ENCODE measurements around the gene RFX2.
A peak's percentile ranks its signal among the peaks of the same experiment; 100 is the strongest.
"Not testable (repeated sequence)": the region's sequence is repeated elsewhere in the genome, so short reads cannot be mapped to it uniquely, and the experiment has no call there.

The RFX2 gene

GRCh38 chr19:6073858-6074708, 36.2 kb downstream of the RFX2 start:
- no peak for DNase-seq

GRCh38 chr19:6073233-6073632, 37.1 kb downstream of the RFX2 start:
- not testable (repeated sequence) for DNase-seq

GRCh38 chr19:6071875-6072274, 38.4 kb downstream of the RFX2 start:
- DNase-seq = no peak

- DNase-seq = no peak
These were observed 39.4 kb downstream of the RFX2 start for GRCh38 chr19:6070720-6071485.

GRCh38 chr19:6070207-6070681, 40.1 kb downstream of the RFX2 start:
- no peak for DNase-seq

- no peak for DNase-seq
These were observed 41.0 kb downstream of the RFX2 start for GRCh38 chr19:6069268-6069791.

- no peak for DNase-seq
These were observed 41.6 kb downstream of the RFX2 start for GRCh38 chr19:6068711-6069110.

GRCh38 chr19:6067975-6068374, 42.3 kb downstream of the RFX2 start:
- no peak for DNase-seq

- peak; percentile 98 for DNase-seq
These were observed 43.3 kb downstream of the RFX2 start for GRCh38 chr19:6066661-6067646.

GRCh38 chr19:6065685-6066374, 44.5 kb downstream of the RFX2 start:
- peak; percentile 85 for DNase-seq

- no peak for DNase-seq
These were observed 45.8 kb downstream of the RFX2 start for GRCh38 chr19:6064336-6065073.

GRCh38 chr19:6063576-6064335, 46.5 kb downstream of the RFX2 start:
- no peak for DNase-seq

- DNase-seq = no peak
These were observed 47.2 kb downstream of the RFX2 start for GRCh38 chr19:6062961-6063575.

- DNase-seq = no peak
These were observed 48.0 kb downstream of the RFX2 start for GRCh38 chr19:6062274-6062673.

- no peak for DNase-seq
These were observed 48.7 kb downstream of the RFX2 start for GRCh38 chr19:6061376-6062130.

GRCh38 chr19:6060600-6061375, 49.5 kb downstream of the RFX2 start:
- DNase-seq = no peak

GRCh38 chr19:6059988-6060599, 50.2 kb downstream of the RFX2 start:
- DNase-seq = no peak
